Measurements from ENCODE around the gene SMCP. TPM values are rescaled to one million over a fixed set of nuclear protein-coding genes. Genes with fewer than 3 reads are reported as not detected.

The SMCP gene
- total and polyA plus RNA-seq, 2 of the 13 experiments (the other 11 are each of a cell fraction or from before 2014, with no cell fraction given) = not detected

- Histone ChIP-seq H3K9me3 (ENCODE audit: low read length) (no peaks in the 10 kb centered on the region), H3K4me2 (ENCODE audit: low read depth, low read length) (no peak overlapping the region), H2AFZ (ENCODE audit: low read length) (no peak overlapping the region), H3K4me3 (replicated peaks in 1 of 3; ENCODE audit: insufficient read depth in 1 of 3, low read depth in 2 of 3, low read length in 3 of 3) (no peak overlapping the region), H3K4me1 (ENCODE audit: insufficient read depth, low read length) (no peaks in the 10 kb centered on the region), H3K79me2 (ENCODE audit: insufficient read depth, low read length) (no peaks in the 10 kb centered on the region), H4K20me1 (ENCODE audit: insufficient read depth, low read length) (no peaks in the 10 kb centered on the region), H3K27ac (ENCODE audit: extremely low read length, insufficient read depth, low read length) (no peak overlapping the region), H3K27me3 (ENCODE audit: control insufficient read depth in 1 of 2, insufficient read depth in 2 of 2, low read length in 2 of 2) (peaks cover 0 to 7% of the 10 kb centered on the region in 2 experiments; a peak in 1 of 5 replicates), H3K9ac (ENCODE audit: insufficient read depth, low read depth, low read length) (no peak overlapping the region), H3K36me3 (replicated peaks in 1 of 2; ENCODE audit: control insufficient read depth in 1 of 2, insufficient read depth in 2 of 2, low read length in 2 of 2) (no peaks in the 10 kb centered on the region)
- WGBS (ENCODE audit: low lambda C conversion rate) = 27% methylated on average over 4 of the region's 4 CpGs
- in situ Hi-C loops (cut with HindIII; ENCODE audit: extremely low pct_ligation_motif_present, low pct_unique_long_range_greater_than_20kb) (no loop called here), intact Hi-C loops (cut with micrococcal nuclease; ENCODE audit: unreplicated experiment) (loop anchor here (10.0 kb wide), 1 partner anchor 56 kb away; no protein-coding TSS in a partner anchor)
- no TSS peak for BruUV-seq (replicated peaks)
- no peak for TF ChIP-seq ZNF205 (CRISPR knock-in tag; IDR thresholded peaks at IDR 0.05)
- no peak for TF ChIP-seq MTF1 (CRISPR knock-in tag; IDR thresholded peaks at IDR 0.05)
- TF ChIP-seq ZNF296 (CRISPR knock-in tag; conservative IDR thresholded peaks at IDR 0.05) = no peak
- no peak for TF ChIP-seq ZFP1 (CRISPR knock-in tag; IDR thresholded peaks at IDR 0.05)
- TF ChIP-seq U2AF2 (IDR thresholded peaks at IDR 0.05; ENCODE audit: low read depth, low read length) = no peak
- no peak for TF ChIP-seq LRRFIP1 (CRISPR knock-in tag; conservative IDR thresholded peaks at IDR 0.05)
- TF ChIP-seq ZFY (CRISPR knock-in tag; IDR thresholded peaks at IDR 0.05) = no peak
- no peak for TF ChIP-seq CCDC6 (CRISPR knock-in tag; IDR thresholded peaks at IDR 0.05)
- TF ChIP-seq MAFG (CRISPR knock-in tag; IDR thresholded peaks at IDR 0.05) = no peak
- no peak for TF ChIP-seq KAT2B (IDR thresholded peaks at IDR 0.05; ENCODE audit: borderline replicate concordance, low read depth, low read length)
- no peak for TF ChIP-seq HNRNPUL1 (IDR thresholded peaks at IDR 0.05; ENCODE audit: low read depth, low read length)
- TF ChIP-seq GFI1 (CRISPR knock-in tag; IDR thresholded peaks at IDR 0.05; ENCODE audit: borderline replicate concordance) = no peak
- no peak for TF ChIP-seq HMGXB4 (CRISPR knock-in tag; IDR thresholded peaks at IDR 0.05; ENCODE audit: borderline replicate concordance in 1 of 2, low read depth in 1 of 2)
- TF ChIP-seq ZNF33B (CRISPR knock-in tag; IDR thresholded peaks at IDR 0.05) = no peak
- TF ChIP-seq NFE2 (CRISPR knock-in tag; IDR thresholded peaks at IDR 0.05) = no peak
- TF ChIP-seq SIN3B (IDR thresholded peaks at IDR 0.05; ENCODE audit: low read length) = no peak
- ChIA-PET POLR2A (no interaction called here), CTCF (ENCODE audit: low intra/inter-chr PET ratio, low total read pairs) (no interaction called here)
- no peak for FAIRE-seq
- no peak for DNase-seq (ENCODE audit: low spot score)
- no peak for ATAC-seq
Observed at GRCh38 chr1:152899027-152899426, 20.9 kb downstream of the SMCP start.

All from HepG2 (cell line).